Head of caudate nucleus (tissue), 42 donors: ENCODE measurements around the gene SCGB1A1.
A peak's percentile ranks its signal among the peaks of the same experiment; 100 is the strongest.

ENCODE experiments used
- DNase-seq, 42 donors: peaks; one replicate each; pipeline versions ENCODE4 v3.0.0 to v3.0.0-alpha.2; 2020 to 2021; ENCODE audit warnings: mixed read lengths in 7 of 42
- intact Hi-C: fragments of 100-400 bp; cut with DNase I; formaldehyde crosslinking; loops from one replicate; pipeline ENCODE4 v1.15.0; 2022

SCGB1A1 gene

DNA sequence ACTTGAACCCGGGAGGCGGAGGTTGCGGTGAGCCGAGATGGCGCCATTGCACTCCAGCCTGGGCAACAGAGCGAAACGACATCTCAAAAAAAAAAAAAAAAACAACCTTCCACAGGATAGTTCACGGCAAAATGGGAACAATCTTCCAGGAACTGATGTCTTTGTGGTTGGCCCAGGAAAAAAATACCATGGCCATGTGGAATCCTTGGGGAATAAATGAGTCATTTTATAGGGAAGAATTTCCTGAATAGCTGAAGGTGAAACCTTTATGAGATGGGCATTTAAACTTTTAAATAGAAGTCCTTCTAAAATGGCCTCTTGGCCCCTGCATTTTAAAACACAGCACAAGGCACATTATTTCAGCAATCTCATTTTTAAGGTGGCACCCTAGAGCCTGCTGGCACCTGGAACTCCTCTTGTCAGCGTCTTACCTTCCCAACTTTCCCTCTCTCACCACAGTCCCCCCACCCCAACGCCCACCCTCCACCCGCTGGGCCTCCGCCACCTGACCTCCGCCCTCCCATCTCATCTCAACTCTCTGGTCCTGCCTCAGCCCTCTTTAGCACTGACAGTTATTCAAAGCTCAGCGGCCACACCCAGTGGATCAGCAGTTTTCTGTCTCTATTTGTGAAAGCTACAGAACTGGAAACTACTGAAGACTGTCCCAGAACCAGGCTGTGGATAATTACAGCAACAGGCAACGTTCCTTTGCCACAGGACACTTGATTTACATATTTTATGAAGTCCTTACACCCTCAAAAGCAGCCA, 43.1 kb downstream of the SCGB1A1 start:
- intact Hi-C loops = no loop called here
- no peak for DNase-seq

DNA sequence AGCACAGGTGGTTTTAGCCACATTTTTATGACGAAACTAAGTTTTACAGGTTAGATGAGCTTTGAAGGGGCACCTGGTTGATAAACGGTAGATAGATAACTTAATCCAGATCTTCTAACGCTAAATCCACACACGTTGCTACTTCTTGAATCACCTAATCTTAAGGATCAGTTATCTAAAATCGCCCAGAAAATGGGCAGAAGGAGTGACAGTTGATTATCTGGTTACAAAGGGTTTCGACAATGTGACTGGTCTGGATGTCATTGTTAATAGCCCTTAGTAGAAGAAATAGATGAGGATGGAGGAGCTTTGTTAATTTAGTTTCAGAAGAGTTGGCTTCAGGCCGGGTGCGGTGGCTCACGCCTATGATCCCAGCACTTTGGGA, 43.7 kb downstream of the SCGB1A1 start:
- no peak for DNase-seq
- intact Hi-C loops = no loop called here

- intact Hi-C loops = no loop called here
- DNase-seq = no peak
Measured at GRCh38 chr11:62463121-62463542, 44.3 kb downstream of the SCGB1A1 start.

DNA sequence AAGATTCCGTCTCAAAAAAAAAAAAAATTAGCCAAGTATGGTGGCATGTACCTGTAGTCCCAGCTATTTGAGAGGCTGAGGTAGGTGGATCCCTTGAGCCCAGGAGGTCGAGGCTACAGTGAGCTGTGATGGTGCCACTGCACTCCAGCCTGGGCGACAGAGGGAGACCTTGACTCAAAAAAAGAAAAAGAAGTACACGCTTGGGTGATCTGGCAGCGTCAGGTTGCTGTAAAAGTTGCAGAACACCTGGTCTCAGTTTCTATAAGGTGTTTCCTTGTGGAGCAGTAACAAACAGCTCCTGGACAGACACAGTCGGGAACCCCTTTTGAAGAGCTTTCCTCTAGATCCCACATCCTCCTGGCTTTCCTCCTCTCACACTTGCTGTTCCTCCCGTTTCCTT, 45.8 kb downstream of the SCGB1A1 start:
- intact Hi-C loops = no loop called here
- DNase-seq = no peak

DNA sequence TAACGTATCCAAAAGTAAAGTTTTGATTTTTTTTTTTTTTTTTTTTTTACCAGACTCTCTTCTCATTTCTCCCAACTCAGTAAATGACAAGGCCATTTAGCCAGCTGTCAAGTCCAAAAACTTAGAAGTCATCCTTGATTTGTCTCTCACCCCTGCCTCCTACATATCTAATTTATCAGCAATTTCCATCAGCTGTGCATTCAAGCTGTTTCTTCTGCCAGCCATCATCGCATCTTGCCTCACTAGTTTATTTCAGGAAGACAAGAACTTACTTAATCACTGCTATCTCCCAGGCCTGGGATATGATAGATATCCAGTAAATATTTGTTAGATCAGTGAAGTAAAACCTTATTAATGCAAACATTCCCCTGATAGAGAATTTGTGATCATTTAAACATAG, 47.6 kb downstream of the SCGB1A1 start:
- no peak for DNase-seq
- intact Hi-C loops = no loop called here

GRCh38 chr11:62468577-62468976, 49.7 kb downstream of the SCGB1A1 start:
- intact Hi-C loops = no loop called here
- DNase-seq = no peak

- no peak for DNase-seq
- intact Hi-C loops = no loop called here
Measured at GRCh38 chr11:62471603-62472002, 52.8 kb downstream of the SCGB1A1 start.

GRCh38 chr11:62472063-62472884, 53.4 kb downstream of the SCGB1A1 start:
- intact Hi-C loops = no loop called here
- DNase-seq = peak in 27 of 42 donors; percentile 4 to 71 (median 27)
